ENCODE data around the gene NEK11. TPM values are rescaled to one million over a fixed set of nuclear protein-coding genes. Genes with fewer than 3 reads are reported as not detected.

NEK11 gene
- total and polyA plus RNA-seq, 2 donors (not counting 3 experiments of a cell fraction or from before 2014, with no cell fraction given), result 1.7 to 4.3 TPM

GRCh38 chr3:130997289-130997688 is 29.4 kb upstream of the NEK11 start:
- H3K79me2 ChIP-seq (ENCODE audit: control insufficient read depth, insufficient read depth, low read length), result no peaks in the 10 kb centered on the region
- CTCF ChIA-PET, result interaction anchor here (1.5 kb wide), 1 partner anchor 64 kb away, joined by 3 read pairs; no protein-coding TSS in a partner anchor
- intact Hi-C loops (cut with micrococcal nuclease) (no loop called here), dilution Hi-C loops (cut with MboI; ENCODE audit: extremely low pct_ligation_motif_present, low sequenced_read_pairs) (no loop called here)
- BruUV-seq (replicated peaks), result no TSS peak
- peaks cover 3 to 13% of the 10 kb centered on the region in 2 experiments for H3K36me3 ChIP-seq (ENCODE audit: control insufficient read depth in 2 of 2, extremely low read depth in 1 of 2, insufficient read depth in 2 of 2, low read length in 2 of 2)
- FAIRE-seq, result no peak
- H3K4me1 ChIP-seq (ENCODE audit: control insufficient read depth, extremely low read depth, insufficient read depth, low read length), result no peaks in the 10 kb centered on the region
- H3K27me3 ChIP-seq (ENCODE audit: control insufficient read depth in 2 of 2, insufficient read depth in 2 of 2, low read length in 2 of 2), result no peaks in the 10 kb centered on the region
- TF ChIP-seq GATA2 (IDR thresholded peaks at IDR 0.05; ENCODE audit: insufficient read depth, insufficient read length, low read depth, low read length) (no peak), POLR2A (IDR thresholded peaks at IDR 0.05; ENCODE audit: low read depth, low read length) (no peak), FOS (IDR thresholded peaks at IDR 0.05; ENCODE audit: borderline replicate concordance, insufficient read depth, low read length) (no peak), EZH2 (IDR thresholded peaks at IDR 0.05; ENCODE audit: borderline replicate concordance, low read depth, low read length, severe bottlenecking) (no peak), JUN (IDR thresholded peaks at IDR 0.05; ENCODE audit: borderline replicate concordance, insufficient read depth, insufficient read length, low read depth) (no peak), CTCF (IDR thresholded peaks at IDR 0.05; ENCODE audit: extremely low read depth in 1 of 2, insufficient read depth in 1 of 2, low read depth in 1 of 2, low read length in 2 of 2) (no peak), MAX (IDR thresholded peaks at IDR 0.05; ENCODE audit: insufficient read depth, insufficient read length) (no peak), POLR2AphosphoS5 (IDR thresholded peaks at IDR 0.05; ENCODE audit: insufficient read depth, low read depth, low read length) (no peak), MYC (IDR thresholded peaks at IDR 0.05; ENCODE audit: low read depth, low read length) (no peak)
- DNase-seq (ENCODE audit: low read depth, low spot score), result no peak
- no peaks in the 10 kb centered on the region for H3K9me1 ChIP-seq (replicated peaks; ENCODE audit: control insufficient read depth, extremely low read depth, insufficient read depth, low read length)
- H3K9me3 ChIP-seq (replicated peaks; ENCODE audit: control insufficient read depth, insufficient read depth, low read length), result no peaks in the 10 kb centered on the region
- no peak overlapping the region for H3K27ac ChIP-seq (ENCODE audit: insufficient read depth, low read depth, low read length)
- H3K4me3 ChIP-seq (replicated peaks in 1 of 3; ENCODE audit: insufficient read depth in 1 of 3, low read depth in 1 of 3, low read length in 3 of 3), result no peak overlapping the region
- H3K4me2 ChIP-seq (ENCODE audit: insufficient read depth, low read length), result no peak overlapping the region
- POLR2A ChIA-PET, result no interaction called here
- H4K20me1 ChIP-seq (replicated peaks; ENCODE audit: control insufficient read depth, extremely low read depth, insufficient read depth, low read length), result no peaks in the 10 kb centered on the region
- no peak overlapping the region for H3K9ac ChIP-seq (replicated peaks; ENCODE audit: extremely low read depth, insufficient read depth, low read length)
- no peak overlapping the region for H2AFZ ChIP-seq (ENCODE audit: low read depth, low read length)
